ENCODE results near the gene KCTD1.

KCTD1 gene

GRCh38 chr18:26519114-26519513 lies 29.2 kb downstream of the KCTD1 start:
- DNase-seq = no peak

GRCh38 chr18:26516964-26517363 lies 31.4 kb downstream of the KCTD1 start:
- no peak for DNase-seq

- no peak for DNase-seq
Measured at GRCh38 chr18:26515643-26516487, 32.5 kb downstream of the KCTD1 start.

GRCh38 chr18:26511339-26512071 lies 36.8 kb downstream of the KCTD1 start:
- no peak for DNase-seq

GRCh38 chr18:26510337-26510736 lies 38.0 kb downstream of the KCTD1 start:
- DNase-seq = no peak

GRCh38 chr18:26506012-26506411 lies 42.3 kb downstream of the KCTD1 start:
- no peak for DNase-seq

- no peak for DNase-seq
Measured at GRCh38 chr18:26504831-26505230, 43.5 kb downstream of the KCTD1 start.

GRCh38 chr18:26503382-26503781 lies 45.0 kb downstream of the KCTD1 start:
- DNase-seq = no peak

- DNase-seq = no peak
Measured at GRCh38 chr18:26502823-26503222, 45.5 kb downstream of the KCTD1 start.

- no peak for DNase-seq
Measured at GRCh38 chr18:26497866-26498265, 50.5 kb downstream of the KCTD1 start.

GRCh38 chr18:26496528-26496927 lies 51.8 kb downstream of the KCTD1 start:
- DNase-seq = no peak

- DNase-seq = no peak
Measured at GRCh38 chr18:26495287-26495686, 53.1 kb downstream of the KCTD1 start.

- DNase-seq = no peak
Measured at GRCh38 chr18:26493021-26493420, 55.3 kb downstream of the KCTD1 start.

GRCh38 chr18:26491194-26491816 lies 57.0 kb downstream of the KCTD1 start:
- DNase-seq = no peak

GRCh38 chr18:26489881-26490280 lies 58.5 kb downstream of the KCTD1 start:
- DNase-seq = no peak

GRCh38 chr18:26489191-26489590 lies 59.2 kb downstream of the KCTD1 start:
- DNase-seq = no peak

- DNase-seq = no peak
Measured at GRCh38 chr18:26488417-26489009, 59.8 kb downstream of the KCTD1 start.

- no peak for DNase-seq
Measured at GRCh38 chr18:26487437-26487836, 60.9 kb downstream of the KCTD1 start.

GRCh38 chr18:26483633-26484032 lies 64.7 kb downstream of the KCTD1 start:
- DNase-seq = no peak

- no peak for DNase-seq
Measured at GRCh38 chr18:26482569-26482968, 65.8 kb downstream of the KCTD1 start.

- no peak for DNase-seq
Measured at GRCh38 chr18:26480897-26481795, 67.2 kb downstream of the KCTD1 start.

- no peak for DNase-seq
Measured at GRCh38 chr18:26479681-26480079, 68.7 kb downstream of the KCTD1 start.
